Right lobe of liver (tissue), 6 donors: ENCODE measurements around the gene DYNC2H1. TPM values are rescaled to one million over a fixed set of nuclear protein-coding genes. Genes with fewer than 3 reads are reported as not detected.

ENCODE experiments used
- ATAC-seq, 4 donors: fragments of 200-7000 bp; cut with Tn5 transposase; one replicate each; pipeline ENCODE4 v1.9.1; 2020; ENCODE audit warnings: mild to moderate bottlenecking in 4 of 4, moderate library complexity in 4 of 4
- DNase-seq, 3 donors: peaks; one replicate each; pipeline ENCODE4 v3.0.0-alpha.2; 2020
- H3K27ac ChIP-seq, 3 donors: fragments of 200-600 bp; one replicate each; pipeline ENCODE4 v1.8.0; 2022
- H3K27me3 ChIP-seq, 2 donors: fragments of 200-600 bp; one replicate each; pipeline ENCODE4 v1.8.0; 2022
- H3K36me3 ChIP-seq, 4 donors: fragments of 200-600 bp; sonication (generic) in 1 of 4; one replicate each; pipeline versions ENCODE4 v1.5.1 to v1.8.0; 2017 to 2022; ENCODE audit warnings: control low read depth in 1 of 4
- H3K4me1 ChIP-seq, 4 donors: fragments of 200-600 bp; sonication (generic) in 1 of 4; one replicate each; pipeline versions ENCODE4 v1.5.1 to v1.8.0; 2017 to 2022; ENCODE audit warnings: control low read depth in 1 of 4
- H3K4me3 ChIP-seq, 3 donors: fragments of 200-600 bp; one replicate each; pipeline ENCODE4 v1.8.0; 2022
- H3K9me3 ChIP-seq, 4 donors: fragments of 200-600 bp; sonication (generic) in 1 of 4; one replicate each; pipeline versions ENCODE4 v1.5.1 to v1.8.0; 2017 to 2022; ENCODE audit warnings: control low read depth in 1 of 4
- POLR2A ChIP-seq: fragments of 450-650 bp; IDR thresholded peaks from one replicate; pipeline ENCODE4 v1.6.1; 2017; ENCODE audit warnings: antibody characterized with exemption, mild to moderate bottlenecking
- WGBS: methylation state at CpG from one replicate; pipeline ENCODE4 v1.1.6; 2018; ENCODE audit warnings: low coverage, low lambda C conversion rate; ENCODE audit not compliant: insufficient coverage; ENCODE audit errors: missing lambda C conversion rate; 5-methylcytosine and 5-hydroxymethylcytosine counted together
- intact Hi-C, 2 donors: fragments of 100-400 bp; cut with DNase I; formaldehyde crosslinking; loops; one replicate each; pipeline versions ENCODE4 v1.11.2 to v1.14.1; 2022
- total RNA-seq, 6 experiments: library from RNA; depleted of rRNA in 2 of 6; stranded (reverse); fragments of >200 nt in 2 of 6; fragmentation: NEBNext Ultra II Directional in 3 of 6; extraction: Animal tissue kit (Norgen Biotek cat#: 25700) in 3 of 6; gene quantifications; one replicate each; pipeline versions ENCODE4 v1.1.0 to v1.2.4, GENCODE V29; 2016 to 2023
- TF ChIP-seq, protein P1 (sequence below), 4 donors: fragments of 200-600 bp in 3 of 4; fragments of 450-650 bp in 1 of 4; IDR thresholded peaks; one replicate each; pipeline versions ENCODE4 v1.5.1 to v1.8.0; 2016 to 2022; ENCODE audit warnings: antibody characterized with exemption in 4 of 4, mild to moderate bottlenecking in 2 of 4
- donor health status: DM: no; HTN: yes; CAD: no.
- donor health status: DM: no; HTN: no; CAD: no.
- donor health status: DM: no; HTN: no; CAD: no.
- donor health status: DM: no; HTN: yes; CAD: no.
- donor health status: DM: no; HTN: yes; CAD: no.

Gene DYNC2H1
- total RNA-seq, 6 experiments from 2014 or later, result 1.0 to 3.4 (median 1.5) TPM

DNA sequence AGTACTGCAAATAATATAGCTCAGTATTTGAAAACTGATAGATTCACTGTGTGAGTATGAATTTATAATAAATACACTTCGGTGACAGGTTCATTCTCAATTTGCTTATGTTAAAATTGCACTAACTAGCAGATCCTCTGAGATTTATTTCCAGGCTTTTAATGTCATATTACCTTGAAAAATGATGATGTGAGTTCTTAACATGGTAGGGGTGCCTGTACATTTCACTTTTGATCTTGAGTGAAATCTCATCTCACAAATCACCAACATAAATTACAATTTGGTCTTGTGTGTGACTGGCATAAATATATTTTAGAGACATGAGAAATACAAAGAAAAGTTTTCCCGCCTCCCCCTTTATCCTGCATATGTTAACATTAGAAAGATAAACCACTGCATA, 240.4 kb downstream of the DYNC2H1 start:
- Histone ChIP-seq H3K36me3 (no peaks in the 10 kb centered on the region), H3K4me3 (no peak overlapping the region), H3K4me1 (no peaks in the 10 kb centered on the region), H3K9me3 (no peaks in the 10 kb centered on the region), H3K27me3 (no peaks in the 10 kb centered on the region), H3K27ac (no peak overlapping the region)
- intact Hi-C loops, result no loop called here
- DNase-seq (no peak), ATAC-seq (no peak)
- 79% methylated on average over 2 of the region's 2 CpGs for WGBS
- no peak for TF ChIP-seq POLR2A
- TF ChIP-seq, protein P1, sequence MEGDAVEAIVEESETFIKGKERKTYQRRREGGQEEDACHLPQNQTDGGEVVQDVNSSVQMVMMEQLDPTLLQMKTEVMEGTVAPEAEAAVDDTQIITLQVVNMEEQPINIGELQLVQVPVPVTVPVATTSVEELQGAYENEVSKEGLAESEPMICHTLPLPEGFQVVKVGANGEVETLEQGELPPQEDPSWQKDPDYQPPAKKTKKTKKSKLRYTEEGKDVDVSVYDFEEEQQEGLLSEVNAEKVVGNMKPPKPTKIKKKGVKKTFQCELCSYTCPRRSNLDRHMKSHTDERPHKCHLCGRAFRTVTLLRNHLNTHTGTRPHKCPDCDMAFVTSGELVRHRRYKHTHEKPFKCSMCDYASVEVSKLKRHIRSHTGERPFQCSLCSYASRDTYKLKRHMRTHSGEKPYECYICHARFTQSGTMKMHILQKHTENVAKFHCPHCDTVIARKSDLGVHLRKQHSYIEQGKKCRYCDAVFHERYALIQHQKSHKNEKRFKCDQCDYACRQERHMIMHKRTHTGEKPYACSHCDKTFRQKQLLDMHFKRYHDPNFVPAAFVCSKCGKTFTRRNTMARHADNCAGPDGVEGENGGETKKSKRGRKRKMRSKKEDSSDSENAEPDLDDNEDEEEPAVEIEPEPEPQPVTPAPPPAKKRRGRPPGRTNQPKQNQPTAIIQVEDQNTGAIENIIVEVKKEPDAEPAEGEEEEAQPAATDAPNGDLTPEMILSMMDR (IDR thresholded peaks at IDR 0.05), result no peak

DNA sequence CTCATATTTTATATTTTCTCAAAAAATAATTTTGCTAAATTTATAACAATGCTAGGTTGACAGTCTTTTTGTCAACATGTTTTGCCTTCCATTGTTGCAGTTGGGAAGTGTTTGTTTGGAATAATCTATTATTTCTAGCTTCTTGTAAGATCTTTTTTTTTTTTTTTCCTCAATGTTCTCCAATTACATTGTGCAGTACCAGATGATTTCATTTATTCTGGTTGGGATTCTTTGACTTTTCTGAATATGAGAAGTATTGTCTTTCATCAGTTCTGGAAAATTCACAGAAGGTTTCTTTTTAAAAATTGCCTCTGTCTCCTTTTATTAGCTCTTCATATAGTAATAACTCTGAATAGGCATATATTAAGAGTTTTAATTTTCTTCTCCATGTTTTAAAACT, 245.4 kb downstream of the DYNC2H1 start:
- intact Hi-C loops, result no loop called here
- no peaks in the 10 kb centered on the region for H3K4me1 ChIP-seq
- H3K27me3 ChIP-seq, result no peaks in the 10 kb centered on the region
- DNase-seq, result no peak
- H3K4me3 ChIP-seq, result no peak overlapping the region
- no peaks in the 10 kb centered on the region for H3K9me3 ChIP-seq
- TF ChIP-seq, protein P1 (IDR thresholded peaks at IDR 0.05), result no peak
- TF ChIP-seq POLR2A, result no peak
- ATAC-seq, result no peak
- no peak overlapping the region for H3K27ac ChIP-seq
- no peaks in the 10 kb centered on the region for H3K36me3 ChIP-seq

DNA sequence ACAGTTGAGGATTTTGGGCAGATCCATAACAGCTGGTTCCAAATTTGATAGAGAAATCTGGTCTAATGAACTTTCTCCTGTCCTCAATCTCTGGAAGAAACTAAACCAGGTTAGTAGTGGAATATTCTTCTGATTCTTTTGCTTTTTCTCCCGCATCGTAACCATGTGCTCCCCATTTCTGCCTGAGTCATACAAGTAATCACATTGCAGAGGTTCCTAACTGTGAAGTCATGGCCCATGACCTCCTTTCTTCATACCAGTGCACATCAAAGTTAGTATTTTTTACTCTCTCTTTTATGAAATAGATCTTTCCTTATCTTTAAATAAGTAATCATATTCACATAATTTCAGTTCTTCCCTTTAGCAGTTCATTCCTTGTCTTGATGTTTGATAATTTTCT, 249.0 kb downstream of the DYNC2H1 start:
- 92% methylated on average over 2 of the region's 2 CpGs for WGBS
- TF ChIP-seq, protein P1 (IDR thresholded peaks at IDR 0.05), result no peak
- no peak for TF ChIP-seq POLR2A

DNA sequence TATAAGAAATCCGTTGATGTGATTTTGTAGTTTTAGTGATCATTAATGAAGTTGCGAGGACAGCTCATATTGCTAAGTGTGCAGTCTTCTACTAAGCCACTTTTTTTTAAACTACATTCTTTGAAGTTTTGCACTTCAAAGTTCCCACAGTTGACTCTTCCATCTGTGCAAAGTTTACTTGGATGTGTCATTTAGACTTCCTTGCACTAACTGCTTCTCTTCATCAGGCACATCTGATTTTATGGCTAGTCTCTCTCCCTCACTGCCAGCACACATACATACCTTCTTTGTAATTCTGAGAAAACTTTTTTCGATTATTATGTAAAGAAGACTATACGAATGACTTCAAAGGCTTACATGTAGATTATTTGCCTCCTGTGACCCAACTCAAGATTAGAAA, 250.0 kb downstream of the DYNC2H1 start:
- 59% methylated on average over 4 of the region's 4 CpGs for WGBS
- H3K4me3 ChIP-seq, result no peak overlapping the region
- no peaks in the 10 kb centered on the region for H3K36me3 ChIP-seq
- no peak for ATAC-seq
- H3K27ac ChIP-seq, result no peak overlapping the region
- no peaks in the 10 kb centered on the region for H3K4me1 ChIP-seq
- intact Hi-C loops, result no loop called here
- no peak for DNase-seq
- no peaks in the 10 kb centered on the region for H3K27me3 ChIP-seq
- no peaks in the 10 kb centered on the region for H3K9me3 ChIP-seq
- TF ChIP-seq, protein P1 (IDR thresholded peaks at IDR 0.05), result no peak
- TF ChIP-seq POLR2A, result no peak

More for the DNA sequence above, 249.0 kb downstream of the DYNC2H1 start:
- Histone ChIP-seq H3K36me3 (no peaks in the 10 kb centered on the region), H3K27ac (no peak overlapping the region), H3K4me1 (no peaks in the 10 kb centered on the region), H3K9me3 (no peaks in the 10 kb centered on the region), H3K27me3 (no peaks in the 10 kb centered on the region), H3K4me3 (no peak overlapping the region)
- DNase-seq (no peak), ATAC-seq (no peak)
- intact Hi-C loops, result no loop called here

DNA sequence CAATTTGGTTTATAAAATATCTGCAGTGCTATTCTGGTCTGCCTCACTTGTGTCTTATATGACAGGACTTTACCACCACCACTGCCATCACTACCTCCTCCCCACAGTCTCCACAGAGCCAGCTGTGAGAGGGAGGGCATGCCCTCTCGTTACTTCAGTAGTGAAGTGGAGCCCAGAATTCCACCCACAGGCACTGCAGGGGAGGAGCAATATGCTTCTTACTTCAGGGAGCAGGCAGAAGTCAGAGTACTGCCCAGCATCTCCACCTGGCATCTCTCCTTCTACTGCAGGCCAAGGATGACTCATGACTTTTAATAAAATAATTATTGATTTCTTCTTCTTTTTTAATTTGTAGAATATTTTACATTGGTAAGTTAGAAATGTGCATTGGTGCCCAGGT, 255.5 kb downstream of the DYNC2H1 start:
- intact Hi-C loops, result no loop called here
- ATAC-seq (no peak), DNase-seq (no peak)
- no peaks in the 10 kb centered on the region for H3K27me3 ChIP-seq
- H3K4me3 ChIP-seq, result no peak overlapping the region
- no peaks in the 10 kb centered on the region for H3K36me3 ChIP-seq
- H3K9me3 ChIP-seq, result no peaks in the 10 kb centered on the region
- 13% methylated on average over 1 of the region's 1 CpG for WGBS
- no peak for TF ChIP-seq POLR2A
- TF ChIP-seq, protein P1 (IDR thresholded peaks at IDR 0.05), result no peak
- H3K4me1 ChIP-seq, result no peaks in the 10 kb centered on the region
- no peak overlapping the region for H3K27ac ChIP-seq
